BLaER1 treated with 17β-estradiol and CSF1 and Interleukin-3, amounts not matched to agents 10 nM and 100 nM (cell line): ENCODE results near the gene TTLL3.

ENCODE experiments used
- H3K27ac ChIP-seq, 11 experiments: shearing (Covaris generic); formaldehyde crosslinking; 2 replicates each; pipeline ENCODE4 v1.8.1; 2022
- H3K27me3 ChIP-seq, 11 experiments: shearing (Covaris generic); formaldehyde crosslinking; 2 replicates each; pipeline ENCODE4 v1.8.1; 2022
- H3K36me3 ChIP-seq, 11 experiments: shearing (Covaris generic); formaldehyde crosslinking; 2 replicates each; pipeline ENCODE4 v1.8.1; 2022
- H3K4me1 ChIP-seq, 10 experiments: shearing (Covaris generic); formaldehyde crosslinking; 2 replicates each; pipeline ENCODE4 v1.8.1; 2022
- H3K4me2 ChIP-seq, 11 experiments: shearing (Covaris generic); formaldehyde crosslinking; 2 replicates each; pipeline ENCODE4 v1.8.1; 2022
- H3K4me3 ChIP-seq, 10 experiments: shearing (Covaris generic); formaldehyde crosslinking; 2 replicates each; pipeline ENCODE4 v1.8.1; 2022
- H3K9ac ChIP-seq, 11 experiments: shearing (Covaris generic); formaldehyde crosslinking; 2 replicates each; pipeline ENCODE4 v1.8.1; 2022
- H3K9me3 ChIP-seq, 11 experiments: shearing (Covaris generic); formaldehyde crosslinking; replicated peaks in 1 of 11; 2 replicates each; pipeline ENCODE4 v1.8.1; 2022
- H4K20me1 ChIP-seq, 11 experiments: shearing (Covaris generic); formaldehyde crosslinking; 2 replicates each; pipeline ENCODE4 v1.8.1; 2022
- Cebpa-rat ChIP-seq, 11 experiments: shearing (Covaris generic); IDR thresholded peaks; 2 replicates each; pipeline ENCODE4 v1.8.1; 2022

TTLL3 gene

GRCh38 chr3:9831253-9831652, 21.2 kb downstream of the TTLL3 start:
- H3K4me3 ChIP-seq: no peak overlapping the region
- H3K9ac ChIP-seq: no peak overlapping the region
- H3K4me1 ChIP-seq: peaks cover 0 to 9% (median 2%) of the 10 kb centered on the region in 10 experiments; a peak in 1 of 20 replicates
- TF ChIP-seq Cebpa-rat (IDR thresholded peaks at IDR 0.05): no peak
- no peaks in the 10 kb centered on the region for H3K9me3 ChIP-seq
- H3K36me3 ChIP-seq: peaks cover 46 to 94% (median 64%) of the 10 kb centered on the region in 11 experiments
- H4K20me1 ChIP-seq: peaks cover 0 to 20% (median 0%) of the 10 kb centered on the region in 11 experiments; a peak in 3 of 22 replicates
- H3K27ac ChIP-seq: no peak overlapping the region
- no peak overlapping the region for H3K4me2 ChIP-seq
- H3K27me3 ChIP-seq: no peaks in the 10 kb centered on the region

GRCh38 chr3:9833078-9833477, 23.0 kb downstream of the TTLL3 start:
- Histone ChIP-seq H3K27ac (no peak overlapping the region; a peak in 1 of 22 replicates), H4K20me1 (peaks cover 0 to 20% (median 0%) of the 10 kb centered on the region in 11 experiments; a peak in 3 of 22 replicates), H3K36me3 (peaks cover 58 to 89% (median 70%) of the 10 kb centered on the region in 11 experiments), H3K4me2 (no peak overlapping the region), H3K4me1 (peaks cover 3 to 9% (median 6%) of the 10 kb centered on the region in 10 experiments), H3K9me3 (no peaks in the 10 kb centered on the region), H3K4me3 (no peak overlapping the region), H3K9ac (peak overlapping the region in 1 of 11 experiments; percentile 3; a peak in 2 of 22 replicates), H3K27me3 (no peaks in the 10 kb centered on the region)
- TF ChIP-seq Cebpa-rat (IDR thresholded peaks at IDR 0.05): no peak

GRCh38 chr3:9834520-9835380, 24.7 kb downstream of the TTLL3 start:
- peaks cover 13 to 18% (median 16%) of the 10 kb centered on the region in 10 experiments for H3K4me1 ChIP-seq
- H3K9me3 ChIP-seq: no peaks in the 10 kb centered on the region
- H3K27me3 ChIP-seq: no peaks in the 10 kb centered on the region
- no peak overlapping the region for H3K9ac ChIP-seq
- H4K20me1 ChIP-seq: peaks cover 0 to 20% (median 0%) of the 10 kb centered on the region in 11 experiments; a peak in 3 of 22 replicates
- H3K36me3 ChIP-seq: peaks cover 56 to 93% (median 72%) of the 10 kb centered on the region in 11 experiments
- no peak overlapping the region for H3K4me3 ChIP-seq
- no peak for TF ChIP-seq Cebpa-rat (IDR thresholded peaks at IDR 0.05)
- H3K27ac ChIP-seq: no peak overlapping the region
- no peak overlapping the region for H3K4me2 ChIP-seq

GRCh38 chr3:9837701-9838582, 27.9 kb downstream of the TTLL3 start:
- Histone ChIP-seq H3K36me3 (peaks cover 70 to 95% (median 80%) of the 10 kb centered on the region in 11 experiments), H3K4me2 (peak overlapping the region; percentile 26 to 84 (median 45); a peak in 21 of 22 replicates), H3K27me3 (no peaks in the 10 kb centered on the region), H3K9ac (peak overlapping the region in 4 of 11 experiments; percentile 25 to 39 (median 36); a peak in 4 of 22 replicates), H3K4me1 (peaks cover 20 to 29% (median 25%) of the 10 kb centered on the region in 10 experiments), H3K27ac (peak overlapping the region in 6 of 11 experiments; percentile 23 to 37 (median 28); a peak in 5 of 22 replicates), H3K4me3 (no peak overlapping the region), H3K9me3 (no peaks in the 10 kb centered on the region), H4K20me1 (peaks cover 0 to 14% (median 0%) of the 10 kb centered on the region in 11 experiments; a peak in 4 of 22 replicates)
- no peak for TF ChIP-seq Cebpa-rat (IDR thresholded peaks at IDR 0.05)

- H3K27me3 ChIP-seq: no peaks in the 10 kb centered on the region
- peaks cover 63 to 86% (median 72%) of the 10 kb centered on the region in 11 experiments for H3K36me3 ChIP-seq
- H4K20me1 ChIP-seq: peaks cover 0 to 8% (median 0%) of the 10 kb centered on the region in 11 experiments; a peak in 2 of 22 replicates
- peak overlapping the region in 6 of 11 experiments; percentile 35 to 84 (median 68); a peak in 10 of 22 replicates for H3K4me2 ChIP-seq
- H3K4me1 ChIP-seq: peaks cover 25 to 33% (median 28%) of the 10 kb centered on the region in 10 experiments
- H3K9ac ChIP-seq: no peak overlapping the region
- H3K27ac ChIP-seq: peak overlapping the region in 2 of 11 experiments; percentile 9 to 30; a peak in 1 of 22 replicates
- H3K4me3 ChIP-seq: no peak overlapping the region
- no peak for TF ChIP-seq Cebpa-rat (IDR thresholded peaks at IDR 0.05)
- H3K9me3 ChIP-seq: no peaks in the 10 kb centered on the region
Measured at GRCh38 chr3:9838856-9839255, 28.8 kb downstream of the TTLL3 start.

GRCh38 chr3:9841015-9841414, 31.0 kb downstream of the TTLL3 start:
- H4K20me1 ChIP-seq: peaks cover 0 to 8% (median 0%) of the 10 kb centered on the region in 11 experiments; a peak in 2 of 22 replicates
- no peak overlapping the region for H3K27ac ChIP-seq
- no peak overlapping the region for H3K4me2 ChIP-seq
- H3K9me3 ChIP-seq: no peaks in the 10 kb centered on the region
- peaks cover 31 to 46% (median 41%) of the 10 kb centered on the region in 10 experiments for H3K4me1 ChIP-seq
- no peaks in the 10 kb centered on the region for H3K27me3 ChIP-seq
- H3K9ac ChIP-seq: no peak overlapping the region
- no peak for TF ChIP-seq Cebpa-rat (IDR thresholded peaks at IDR 0.05)
- peaks cover 42 to 64% (median 52%) of the 10 kb centered on the region in 11 experiments for H3K36me3 ChIP-seq
- H3K4me3 ChIP-seq: no peak overlapping the region

- Histone ChIP-seq H3K27ac (peak within 1 kb of the TSS; percentile 44 to 81 (median 78); a peak in 21 of 22 replicates), H4K20me1 (peaks cover 0 to 3% (median 0%) of the 10 kb centered on the region in 11 experiments; a peak in 2 of 22 replicates), H3K9me3 (no peaks in the 10 kb centered on the region), H3K4me3 (peak within 1 kb of the TSS; percentile 72 to 97 (median 83)), H3K4me1 (peaks cover 18 to 31% (median 27%) of the 10 kb centered on the region in 10 experiments), H3K27me3 (no peaks in the 10 kb centered on the region), H3K9ac (peak within 1 kb of the TSS; percentile 76 to 88 (median 85)), H3K36me3 (peaks cover 27 to 36% (median 32%) of the 10 kb centered on the region in 11 experiments), H3K4me2 (peak within 1 kb of the TSS; percentile 91 to 99 (median 94))
- no peak for TF ChIP-seq Cebpa-rat (IDR thresholded peaks at IDR 0.05)
Measured at GRCh38 chr3:9843715-9844438, 33.8 kb downstream of the TTLL3 start, which contains the start of gene RPUSD3. Gene RPUSD3 (minus strand): TSS chr3:9844008. CDS start chr3:9843990, 18 bp downstream.

- Histone ChIP-seq H3K9ac (no peak overlapping the region), H3K9me3 (no peaks in the 10 kb centered on the region)
Measured at GRCh38 chr3:9846231-9846630, 36.2 kb downstream of the TTLL3 start.

More at GRCh38 chr3:9846231-9846630, 36.2 kb downstream of the TTLL3 start:
- H3K4me2 ChIP-seq: no peak overlapping the region
- no peaks in the 10 kb centered on the region for H4K20me1 ChIP-seq
- no peak overlapping the region for H3K4me3 ChIP-seq
- no peak for TF ChIP-seq Cebpa-rat (IDR thresholded peaks at IDR 0.05)
- H3K36me3 ChIP-seq: peaks cover 8 to 12% (median 9%) of the 10 kb centered on the region in 11 experiments
- no peak overlapping the region for H3K27ac ChIP-seq
- H3K27me3 ChIP-seq: no peaks in the 10 kb centered on the region
- peaks cover 17 to 30% (median 26%) of the 10 kb centered on the region in 10 experiments for H3K4me1 ChIP-seq
